ENCODE data around the gene CLEC7A. TPM values are rescaled to one million over a fixed set of nuclear protein-coding genes. Genes with fewer than 3 reads are reported as not detected.

Gene CLEC7A
- total RNA-seq, 1 experiment from 2014 or later, result not detected

GRCh38 chr12:10119066-10119465 lies 10.9 kb downstream of the CLEC7A start:
- TF ChIP-seq CTCF (IDR thresholded peaks at IDR 0.05; ENCODE audit: insufficient read depth in 1 of 2, low read depth in 1 of 2, low read length in 1 of 2, severe bottlenecking in 1 of 2, unreplicated experiment in 1 of 2), result no peak
- Mint-ChIP-seq H3K27ac (ENCODE audit: unreplicated experiment) (no peak overlapping the region), H3K36me3 (ENCODE audit: insufficient read depth, unreplicated experiment) (no peaks in the 10 kb centered on the region), H3K27me3 (ENCODE audit: insufficient read depth, unreplicated experiment) (peaks cover 10% of the 10 kb centered on the region), H3K4me1 (ENCODE audit: low read depth, unreplicated experiment) (no peaks in the 10 kb centered on the region), H3K4me3 (ENCODE audit: unreplicated experiment) (no peak overlapping the region), H3K9me3 (ENCODE audit: unreplicated experiment) (no peaks in the 10 kb centered on the region)
- no peak overlapping the region for H3K4me3 ChIP-seq (ENCODE audit: low read depth, low read length)
- ChIA-PET CTCF (no interaction called here), POLR2A (no interaction called here)
- DNase-seq, result no peak
- no peaks in the 10 kb centered on the region for H3K4me1 ChIP-seq
- intact Hi-C loops (cut with micrococcal nuclease; ENCODE audit: unreplicated experiment), result no loop called here
- no peaks in the 10 kb centered on the region for H3K27me3 ChIP-seq (replicated peaks; ENCODE audit: control insufficient read depth, insufficient read depth, low read length)
- H3K36me3 ChIP-seq (ENCODE audit: control insufficient read depth, insufficient read depth, low read length), result no peaks in the 10 kb centered on the region
- H3K9me3 ChIP-seq, result no peaks in the 10 kb centered on the region
- no TSS peak for BruUV-seq (replicated peaks)

- Histone ChIP-seq H3K36me3 (ENCODE audit: control insufficient read depth, insufficient read depth, low read length) (no peaks in the 10 kb centered on the region), H3K9me3 (no peaks in the 10 kb centered on the region), H3K4me3 (ENCODE audit: low read depth, low read length) (no peak overlapping the region), H3K27me3 (replicated peaks; ENCODE audit: control insufficient read depth, insufficient read depth, low read length) (no peaks in the 10 kb centered on the region), H3K4me1 (no peaks in the 10 kb centered on the region)
- DNase-seq, result no peak
- intact Hi-C loops (cut with micrococcal nuclease; ENCODE audit: unreplicated experiment), result no loop called here
- Mint-ChIP-seq H3K4me1 (ENCODE audit: low read depth, unreplicated experiment) (no peaks in the 10 kb centered on the region), H3K36me3 (ENCODE audit: insufficient read depth, unreplicated experiment) (no peaks in the 10 kb centered on the region), H3K27me3 (ENCODE audit: insufficient read depth, unreplicated experiment) (peaks cover 10% of the 10 kb centered on the region), H3K9me3 (ENCODE audit: unreplicated experiment) (no peaks in the 10 kb centered on the region), H3K4me3 (ENCODE audit: unreplicated experiment) (no peak overlapping the region), H3K27ac (ENCODE audit: unreplicated experiment) (no peak overlapping the region)
- ChIA-PET CTCF (no interaction called here), POLR2A (no interaction called here)
- no peak for TF ChIP-seq CTCF (IDR thresholded peaks at IDR 0.05; ENCODE audit: insufficient read depth in 1 of 2, low read depth in 1 of 2, low read length in 1 of 2, severe bottlenecking in 1 of 2, unreplicated experiment in 1 of 2)
- no TSS peak for BruUV-seq (replicated peaks)
These were observed 14.1 kb downstream of the CLEC7A start for GRCh38 chr12:10115890-10116289.

- Mint-ChIP-seq H3K9me3 (ENCODE audit: unreplicated experiment) (no peaks in the 10 kb centered on the region), H3K27ac (ENCODE audit: unreplicated experiment) (no peak overlapping the region), H3K4me1 (ENCODE audit: low read depth, unreplicated experiment) (no peaks in the 10 kb centered on the region), H3K4me3 (ENCODE audit: unreplicated experiment) (no peak overlapping the region), H3K36me3 (ENCODE audit: insufficient read depth, unreplicated experiment) (no peaks in the 10 kb centered on the region), H3K27me3 (ENCODE audit: insufficient read depth, unreplicated experiment) (peaks cover 10% of the 10 kb centered on the region)
- ChIA-PET POLR2A (no interaction called here), CTCF (no interaction called here)
- intact Hi-C loops (cut with micrococcal nuclease; ENCODE audit: unreplicated experiment), result no loop called here
- Histone ChIP-seq H3K27me3 (replicated peaks; ENCODE audit: control insufficient read depth, insufficient read depth, low read length) (no peaks in the 10 kb centered on the region), H3K4me3 (ENCODE audit: low read depth, low read length) (no peak overlapping the region), H3K4me1 (no peaks in the 10 kb centered on the region), H3K9me3 (no peaks in the 10 kb centered on the region), H3K36me3 (ENCODE audit: control insufficient read depth, insufficient read depth, low read length) (no peaks in the 10 kb centered on the region)
- no peak for DNase-seq
- BruUV-seq (replicated peaks), result no TSS peak
- no peak for TF ChIP-seq CTCF (IDR thresholded peaks at IDR 0.05; ENCODE audit: insufficient read depth in 1 of 2, low read depth in 1 of 2, low read length in 1 of 2, severe bottlenecking in 1 of 2, unreplicated experiment in 1 of 2)
These were observed 14.7 kb downstream of the CLEC7A start for GRCh38 chr12:10115311-10115710.

Measured in Caco-2 (cell line).